Activated naive CD8-positive, alpha-beta T cell treated with anti-CD3 and anti-CD28 coated beads for 36 hours (primary cell): Measurements from ENCODE around the gene ARSI. TPM values are rescaled to one million over a fixed set of nuclear protein-coding genes. Genes with fewer than 3 reads are reported as not detected.

Experiments used
- DNase-seq: peaks from one replicate; pipeline ENCODE4 v3.0.0; 2021
- H3K27ac Mint-ChIP-seq: one replicate; pipeline ENCODE4 v1.8.0; 2022; ENCODE audit warnings: mild to moderate bottlenecking, moderate library complexity, mixed read lengths
- H3K27me3 Mint-ChIP-seq: one replicate; pipeline ENCODE4 v1.8.0; 2022; ENCODE audit warnings: mild to moderate bottlenecking, mixed read lengths
- H3K36me3 Mint-ChIP-seq: one replicate; pipeline ENCODE4 v1.8.0; 2021; ENCODE audit warnings: mild to moderate bottlenecking, mixed read lengths
- H3K4me1 Mint-ChIP-seq: one replicate; pipeline ENCODE4 v1.8.0; 2021; ENCODE audit warnings: mixed read lengths
- H3K4me3 Mint-ChIP-seq: one replicate; pipeline ENCODE4 v1.8.0; 2022; ENCODE audit warnings: mild to moderate bottlenecking, moderate library complexity, mixed read lengths
- H3K9me3 Mint-ChIP-seq: one replicate; pipeline ENCODE4 v1.8.0; 2022; ENCODE audit warnings: mixed read lengths
- total RNA-seq, 2 experiments: library from RNA; stranded (reverse); gene quantifications; one replicate each; pipeline ENCODE4 v1.2.3, GENCODE V29; 2021

The ARSI gene
- total RNA-seq = not detected

DNA sequence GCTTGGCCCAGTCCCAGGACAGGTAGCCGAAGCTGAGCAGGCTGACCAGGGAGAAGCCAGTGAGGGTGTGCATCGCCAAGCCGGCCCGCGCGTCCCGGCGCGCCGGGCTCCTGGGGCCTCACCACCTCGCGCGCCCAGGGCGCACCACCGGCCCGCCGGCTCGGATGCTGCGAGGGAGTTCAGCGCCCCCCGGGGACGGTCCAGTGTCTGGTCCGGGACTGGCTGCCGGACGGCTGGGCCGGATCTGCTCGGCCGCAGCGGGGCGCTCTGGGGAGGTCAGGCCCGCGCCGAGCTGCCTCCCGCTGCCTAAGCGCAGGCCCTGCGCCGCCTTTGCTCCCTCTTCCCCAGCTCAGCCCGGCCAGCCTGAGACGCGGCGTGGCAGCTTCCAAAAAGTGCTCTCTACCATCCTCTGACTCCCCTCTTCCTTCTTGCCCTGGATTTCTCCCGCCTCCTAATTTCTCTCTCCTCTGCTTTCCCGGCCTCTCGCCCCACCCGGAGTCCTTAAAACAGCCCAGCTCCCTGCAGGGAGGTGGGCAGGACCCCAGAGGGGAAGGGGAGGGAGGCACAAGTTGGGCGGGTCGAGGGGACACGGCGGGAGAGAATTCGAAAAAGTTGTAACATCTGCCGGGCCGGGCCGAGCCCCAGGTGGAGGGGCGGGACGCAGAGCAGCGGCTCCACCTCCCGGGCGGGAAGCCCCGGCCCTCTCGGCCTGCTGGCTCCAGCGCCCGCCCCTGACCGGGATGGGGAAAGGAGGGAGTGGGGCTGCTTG lies at the start of gene ARSI:
ARSI (minus strand) TSS at position 605 of the 769 bp plus-strand sequence; CDS start at position 73, 532 bp downstream.
- DNase-seq = peak; percentile 10
- Mint-ChIP-seq H3K9me3 (no peaks in the 10 kb centered on the region), H3K27me3 (peaks cover 41% of the 10 kb centered on the region), H3K4me3 (no peak within 1 kb of the TSS), H3K27ac (no peak within 1 kb of the TSS), H3K36me3 (no peaks in the 10 kb centered on the region), H3K4me1 (peaks cover 3% of the 10 kb centered on the region)

DNA sequence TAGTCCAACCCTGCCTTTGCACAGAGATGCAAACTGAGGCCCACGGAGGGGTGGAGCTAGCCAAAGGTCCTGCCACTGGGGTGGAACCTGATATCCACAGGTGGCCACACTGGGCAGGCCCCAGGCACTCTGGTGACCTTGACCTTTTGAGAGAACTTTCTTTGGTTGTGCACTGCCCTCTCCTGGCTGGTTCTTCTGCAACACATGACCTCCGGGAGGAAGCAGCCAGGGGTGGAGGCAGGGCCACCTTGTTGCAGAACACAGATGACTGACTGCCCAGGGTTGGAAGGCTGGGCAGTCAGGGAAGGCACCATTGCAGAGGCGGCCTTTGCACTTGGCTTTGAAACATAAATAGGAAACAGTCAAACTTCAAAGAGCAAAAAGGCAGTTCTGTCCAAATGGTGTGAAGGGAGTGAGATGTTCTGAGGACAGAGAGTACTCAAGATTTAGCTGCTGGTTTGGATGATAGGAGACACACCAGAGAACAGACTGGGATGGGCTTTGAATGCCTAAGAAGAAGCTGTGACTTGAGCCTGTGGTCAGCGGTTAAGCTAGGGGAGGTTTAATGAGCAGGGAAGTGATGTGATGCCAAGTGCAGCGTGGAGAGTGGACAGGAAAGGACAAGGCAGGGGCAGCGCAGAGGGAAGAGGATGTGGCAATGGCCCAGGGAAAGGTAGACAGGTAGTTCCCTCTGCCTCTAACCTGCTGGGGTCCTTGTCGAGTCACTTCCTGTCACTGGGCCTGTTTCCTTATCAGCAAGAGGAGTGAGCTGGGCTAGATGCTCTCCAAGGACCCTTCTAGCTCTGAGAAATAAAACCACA lies 48.0 kb upstream of the ARSI start:
- no peaks in the 10 kb centered on the region for H3K9me3 Mint-ChIP-seq
- peaks cover 3% of the 10 kb centered on the region for H3K27me3 Mint-ChIP-seq
- peak; percentile 55 for DNase-seq
- H3K4me3 Mint-ChIP-seq = no peak overlapping the region
- peak overlapping the region; percentile 70 for H3K27ac Mint-ChIP-seq
- H3K36me3 Mint-ChIP-seq = no peaks in the 10 kb centered on the region
- peaks cover 6% of the 10 kb centered on the region for H3K4me1 Mint-ChIP-seq

DNA sequence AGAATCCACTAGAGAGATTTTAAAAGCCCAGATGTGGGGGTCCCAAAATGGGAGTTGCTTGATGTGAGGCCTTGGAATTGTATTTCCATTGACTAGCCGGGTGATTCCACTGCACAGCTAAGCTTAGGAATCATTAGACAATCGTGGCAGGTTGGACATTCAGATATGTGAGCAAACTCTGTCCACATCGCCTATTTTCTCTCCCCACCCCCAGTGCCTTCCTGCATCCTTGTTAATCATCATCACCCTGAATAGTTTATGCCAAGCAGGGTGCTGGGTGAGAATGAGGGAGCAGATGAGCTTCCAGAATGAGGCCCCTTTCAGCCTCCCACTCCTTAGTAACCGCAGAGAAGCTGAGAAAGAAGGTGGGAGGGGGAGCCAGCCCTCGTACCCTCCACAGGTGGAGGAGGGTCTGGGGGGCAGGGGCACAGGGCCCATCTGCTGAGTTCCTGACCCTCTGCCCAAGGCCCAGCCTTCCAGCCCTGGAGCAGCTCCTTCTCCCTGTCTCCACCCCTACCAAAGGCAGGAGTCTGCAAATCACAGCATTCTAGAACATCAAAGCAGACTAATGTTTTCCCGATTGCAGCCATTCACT lies 47.1 kb upstream of the ARSI start:
- peaks cover 6% of the 10 kb centered on the region for H3K4me1 Mint-ChIP-seq
- DNase-seq = no peak
- no peak overlapping the region for H3K4me3 Mint-ChIP-seq
- no peak overlapping the region for H3K27ac Mint-ChIP-seq
- H3K27me3 Mint-ChIP-seq = no peaks in the 10 kb centered on the region
- H3K36me3 Mint-ChIP-seq = no peaks in the 10 kb centered on the region
- no peaks in the 10 kb centered on the region for H3K9me3 Mint-ChIP-seq

DNA sequence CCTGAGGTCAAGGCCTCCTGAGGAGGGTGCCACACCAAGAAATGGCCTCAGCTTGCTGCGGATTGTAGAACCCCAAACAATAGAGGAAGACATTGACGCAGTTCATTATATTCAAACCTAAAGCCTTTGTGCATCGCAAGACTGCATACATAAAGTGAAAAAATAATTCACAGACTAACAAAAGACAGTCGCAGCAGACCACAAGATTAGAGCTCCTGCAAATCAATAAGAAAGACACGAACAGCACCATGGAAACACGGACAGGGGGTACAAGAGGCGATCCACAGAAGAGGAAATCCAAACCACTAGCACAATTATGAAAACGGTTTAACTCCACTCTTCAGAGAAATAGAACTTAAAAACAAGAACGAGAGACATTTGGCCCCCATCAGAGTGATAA lies 44.7 kb upstream of the ARSI start:
- no peak for DNase-seq
- no peaks in the 10 kb centered on the region for H3K9me3 Mint-ChIP-seq
- peaks cover 1% of the 10 kb centered on the region for H3K27me3 Mint-ChIP-seq
- no peak overlapping the region for H3K27ac Mint-ChIP-seq
- H3K4me1 Mint-ChIP-seq = peaks cover 7% of the 10 kb centered on the region
- no peaks in the 10 kb centered on the region for H3K36me3 Mint-ChIP-seq
- H3K4me3 Mint-ChIP-seq = no peak overlapping the region

DNA sequence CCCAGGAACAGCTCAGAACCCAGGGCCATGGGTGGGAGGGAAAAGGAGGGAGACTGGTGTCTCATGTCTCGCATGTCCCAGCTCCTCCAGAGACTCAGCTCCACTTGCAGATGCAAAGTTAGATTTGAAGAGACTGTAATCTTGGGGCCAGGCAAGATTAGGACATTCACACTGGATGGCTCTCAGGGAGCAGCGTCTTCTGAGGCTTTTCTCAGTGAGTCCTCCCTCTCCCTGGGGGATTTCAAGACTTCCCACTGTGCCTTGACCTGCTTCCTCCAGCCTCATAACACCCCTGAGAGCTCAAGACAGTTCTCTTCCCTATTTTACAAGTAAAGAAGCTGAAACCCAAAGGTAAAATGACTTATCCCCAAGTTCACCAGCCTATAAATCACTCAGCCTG lies 44.3 kb upstream of the ARSI start:
- DNase-seq = no peak
- no peaks in the 10 kb centered on the region for H3K36me3 Mint-ChIP-seq
- no peak overlapping the region for H3K4me3 Mint-ChIP-seq
- H3K27me3 Mint-ChIP-seq = peaks cover 4% of the 10 kb centered on the region
- H3K27ac Mint-ChIP-seq = no peak overlapping the region
- H3K4me1 Mint-ChIP-seq = peaks cover 9% of the 10 kb centered on the region
- H3K9me3 Mint-ChIP-seq = no peaks in the 10 kb centered on the region

DNA sequence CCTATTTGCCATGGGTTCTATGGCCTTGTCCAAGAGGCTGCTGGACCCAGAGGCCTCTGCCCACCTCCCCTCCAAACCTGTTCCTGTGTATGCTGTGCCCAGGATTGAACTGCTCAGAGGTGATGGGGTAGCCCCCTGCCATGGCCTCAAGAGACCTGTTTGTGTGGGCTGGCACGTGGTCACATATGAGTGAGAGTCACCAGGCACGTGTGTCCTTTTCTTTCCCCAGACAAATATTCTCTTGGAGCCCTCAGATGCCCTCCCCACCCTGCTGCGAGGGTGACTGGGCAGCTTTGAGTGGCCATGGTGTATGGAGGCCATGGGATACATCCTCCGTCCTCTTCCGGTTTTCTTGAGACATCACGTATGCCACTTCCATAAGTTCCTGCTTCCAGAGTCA lies 43.9 kb upstream of the ARSI start:
- Mint-ChIP-seq H3K36me3 (no peaks in the 10 kb centered on the region), H3K4me1 (peaks cover 9% of the 10 kb centered on the region), H3K27me3 (peaks cover 4% of the 10 kb centered on the region), H3K4me3 (no peak overlapping the region), H3K27ac (no peak overlapping the region), H3K9me3 (no peaks in the 10 kb centered on the region)
- DNase-seq = no peak

DNA sequence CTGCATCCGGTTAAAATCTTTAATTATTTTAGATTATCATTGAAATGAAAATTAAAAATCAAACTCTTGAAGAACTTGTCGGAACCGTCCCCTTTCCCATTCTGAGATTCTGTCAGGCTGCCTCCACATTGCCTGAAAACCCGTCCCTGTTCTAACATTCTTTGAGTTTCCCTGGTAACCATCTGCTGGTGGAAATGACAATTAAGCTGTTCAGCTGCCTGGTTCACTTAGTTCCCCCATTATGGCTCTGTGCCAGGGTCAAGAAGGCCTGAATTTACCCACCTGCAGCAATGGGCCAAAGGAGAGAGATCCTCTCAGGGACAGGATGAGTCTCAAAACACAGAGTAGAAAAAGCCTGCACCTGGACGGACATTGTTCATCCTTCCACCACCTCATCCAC lies 43.0 kb upstream of the ARSI start:
- no peak overlapping the region for H3K27ac Mint-ChIP-seq
- no peak overlapping the region for H3K4me3 Mint-ChIP-seq
- peaks cover 10% of the 10 kb centered on the region for H3K4me1 Mint-ChIP-seq
- H3K9me3 Mint-ChIP-seq = no peaks in the 10 kb centered on the region
- peaks cover 4% of the 10 kb centered on the region for H3K27me3 Mint-ChIP-seq
- no peak for DNase-seq
- no peaks in the 10 kb centered on the region for H3K36me3 Mint-ChIP-seq

DNA sequence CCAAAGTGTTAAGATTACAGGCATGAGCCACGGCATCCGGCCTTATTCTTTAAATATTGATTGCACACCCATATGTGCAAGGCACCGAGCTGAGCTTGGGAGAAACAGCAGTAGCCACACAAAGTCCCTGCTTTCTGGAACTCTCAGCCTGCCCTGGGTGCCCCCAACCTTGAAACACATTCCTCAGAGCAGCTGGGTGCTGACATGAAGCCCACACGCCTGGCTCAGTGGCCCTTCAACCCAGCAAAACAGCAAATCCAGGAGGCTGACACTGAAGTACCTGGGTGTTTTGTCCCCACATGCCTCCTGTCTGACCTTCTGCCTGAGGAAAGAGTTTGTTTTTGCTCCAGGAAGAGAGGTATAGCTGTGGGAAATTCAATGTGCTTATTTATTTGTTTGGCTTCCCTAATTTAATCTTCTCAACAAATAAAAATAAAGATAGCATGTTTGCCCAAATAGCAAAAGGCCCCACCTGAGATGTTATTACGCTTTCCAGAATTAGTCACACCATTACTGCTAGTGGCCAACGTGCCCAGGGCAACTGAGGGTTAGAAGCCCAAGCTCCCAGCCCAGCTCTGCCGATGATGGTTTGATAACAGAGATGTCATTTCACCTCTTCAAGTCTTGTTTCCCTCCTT lies 41.4 kb upstream of the ARSI start:
- Mint-ChIP-seq H3K4me3 (no peak overlapping the region), H3K36me3 (no peaks in the 10 kb centered on the region), H3K9me3 (no peaks in the 10 kb centered on the region), H3K27ac (no peak overlapping the region), H3K4me1 (peaks cover 13% of the 10 kb centered on the region), H3K27me3 (peaks cover 4% of the 10 kb centered on the region)
- no peak for DNase-seq

DNA sequence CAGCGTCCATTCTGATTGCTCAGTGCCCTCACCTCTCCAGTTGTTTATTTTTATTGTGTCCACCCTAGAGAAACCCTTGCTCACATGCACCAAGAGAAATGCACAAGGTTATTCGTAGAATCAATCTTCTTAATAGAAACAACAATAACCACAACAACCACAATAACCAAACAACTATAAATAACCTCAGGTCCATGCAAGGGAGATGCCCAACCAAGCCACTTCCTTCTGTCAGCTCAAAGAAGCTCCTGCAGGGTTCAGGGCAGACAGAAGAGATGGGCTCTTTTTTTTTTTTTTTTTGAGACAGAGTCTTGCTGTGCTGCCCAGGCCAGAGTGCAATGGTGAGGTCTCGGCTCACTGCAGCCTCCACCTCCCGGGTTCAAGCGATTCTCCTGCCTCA lies 39.9 kb upstream of the ARSI start:
- DNase-seq = no peak
- Mint-ChIP-seq H3K27me3 (peaks cover 4% of the 10 kb centered on the region), H3K27ac (no peak overlapping the region), H3K36me3 (no peaks in the 10 kb centered on the region), H3K9me3 (no peaks in the 10 kb centered on the region), H3K4me1 (peaks cover 13% of the 10 kb centered on the region), H3K4me3 (no peak overlapping the region)

DNA sequence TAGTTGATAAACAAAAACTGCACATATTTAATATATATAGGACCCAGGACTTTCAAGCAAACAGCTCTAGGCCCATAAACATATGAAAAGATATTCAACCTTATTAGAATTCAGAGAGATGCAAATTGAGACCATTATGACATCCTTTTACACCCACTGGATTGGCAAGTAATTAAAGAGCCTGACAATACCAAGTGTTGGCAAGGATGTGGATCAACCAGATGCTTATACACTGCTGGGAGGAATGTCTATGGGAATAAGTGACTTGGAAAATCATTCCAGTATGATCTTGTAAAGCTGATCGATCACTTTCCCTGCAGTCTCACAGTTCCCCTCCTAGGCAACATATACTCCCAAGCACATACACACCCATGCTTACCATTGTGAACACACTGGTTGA lies 39.3 kb upstream of the ARSI start:
- Mint-ChIP-seq H3K27me3 (peaks cover 4% of the 10 kb centered on the region), H3K36me3 (no peaks in the 10 kb centered on the region), H3K9me3 (no peaks in the 10 kb centered on the region), H3K27ac (no peak overlapping the region), H3K4me1 (peaks cover 13% of the 10 kb centered on the region), H3K4me3 (no peak overlapping the region)
- no peak for DNase-seq

DNA sequence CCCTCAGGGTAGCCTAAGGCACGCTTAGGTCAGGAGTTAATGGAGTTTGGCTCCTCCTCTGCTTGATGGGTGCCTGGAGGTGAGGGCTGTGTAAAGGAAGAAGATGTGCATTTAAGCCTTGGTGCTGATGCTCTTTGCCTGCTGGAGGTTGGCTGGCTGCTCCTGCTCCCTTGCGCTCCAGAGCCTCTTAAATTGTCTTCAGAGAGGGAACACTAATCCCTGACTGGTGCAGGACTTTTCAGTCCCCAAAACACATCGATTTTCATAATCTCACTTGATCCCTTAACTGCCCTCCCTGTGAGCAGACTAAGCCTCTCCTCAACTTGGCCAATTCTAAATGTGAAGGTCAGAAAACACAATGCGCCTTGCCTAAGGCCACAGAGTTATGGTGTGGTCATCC lies 38.6 kb upstream of the ARSI start:
- H3K27ac Mint-ChIP-seq = no peak overlapping the region
- no peaks in the 10 kb centered on the region for H3K36me3 Mint-ChIP-seq
- no peak for DNase-seq
- no peak overlapping the region for H3K4me3 Mint-ChIP-seq
- H3K9me3 Mint-ChIP-seq = no peaks in the 10 kb centered on the region
- peaks cover 13% of the 10 kb centered on the region for H3K4me1 Mint-ChIP-seq
- H3K27me3 Mint-ChIP-seq = peaks cover 4% of the 10 kb centered on the region

DNA sequence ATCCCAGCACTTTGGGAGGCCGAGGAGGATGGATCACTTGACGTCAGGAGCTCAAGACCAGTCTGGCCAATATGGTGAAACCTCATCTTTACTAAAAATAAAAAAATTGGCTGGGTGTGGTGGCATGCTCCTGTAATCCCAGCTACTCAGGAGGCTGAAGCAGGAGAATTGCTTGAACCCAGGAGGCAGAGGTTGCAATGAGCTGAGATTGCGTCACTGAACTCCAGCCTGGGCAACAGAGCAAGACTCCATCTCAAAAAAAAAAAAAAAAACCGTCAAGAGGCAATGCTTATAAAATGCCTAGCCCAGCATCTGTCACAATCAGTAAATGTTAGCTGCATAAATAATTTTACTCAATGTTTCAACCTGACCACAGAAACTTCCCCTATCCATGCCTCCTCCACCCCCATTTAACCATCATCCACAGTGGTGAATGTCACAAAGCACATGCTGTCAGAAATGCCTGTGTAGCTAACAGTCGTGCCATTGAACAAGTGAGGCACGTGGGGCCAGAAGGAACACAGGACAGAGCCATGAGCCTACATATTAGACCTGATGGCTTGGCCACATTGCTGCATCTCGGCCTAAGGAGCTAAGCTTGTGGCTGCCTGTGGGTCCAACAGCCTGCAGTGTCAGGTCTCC lies 38.0 kb upstream of the ARSI start:
- peaks cover 4% of the 10 kb centered on the region for H3K27me3 Mint-ChIP-seq
- no peaks in the 10 kb centered on the region for H3K36me3 Mint-ChIP-seq
- H3K9me3 Mint-ChIP-seq = no peaks in the 10 kb centered on the region
- peaks cover 13% of the 10 kb centered on the region for H3K4me1 Mint-ChIP-seq
- no peak overlapping the region for H3K27ac Mint-ChIP-seq
- peak; percentile 18 for DNase-seq
- H3K4me3 Mint-ChIP-seq = no peak overlapping the region

DNA sequence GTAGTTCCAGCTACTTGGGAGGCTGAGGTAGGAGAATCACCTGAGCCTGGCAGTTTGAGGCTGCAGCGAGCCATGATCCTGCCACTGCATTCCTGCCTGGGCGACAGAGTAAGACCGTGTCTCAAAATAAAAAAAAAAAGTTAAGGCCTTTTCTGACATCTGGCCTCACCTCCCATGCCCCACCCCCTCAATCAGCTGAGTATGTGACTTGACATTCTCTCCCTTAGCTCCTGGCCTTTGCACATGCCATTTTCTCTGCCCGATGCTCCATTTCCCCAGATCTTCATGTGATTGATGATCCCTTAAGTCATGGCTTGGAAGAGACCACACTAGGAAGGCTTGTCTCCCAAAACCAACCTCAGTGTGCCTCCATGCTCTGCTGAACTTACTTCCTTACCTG lies 37.1 kb upstream of the ARSI start:
- no peak for DNase-seq
- peaks cover 4% of the 10 kb centered on the region for H3K27me3 Mint-ChIP-seq
- no peak overlapping the region for H3K27ac Mint-ChIP-seq
- no peaks in the 10 kb centered on the region for H3K36me3 Mint-ChIP-seq
- no peak overlapping the region for H3K4me3 Mint-ChIP-seq
- no peaks in the 10 kb centered on the region for H3K9me3 Mint-ChIP-seq
- H3K4me1 Mint-ChIP-seq = peaks cover 13% of the 10 kb centered on the region

DNA sequence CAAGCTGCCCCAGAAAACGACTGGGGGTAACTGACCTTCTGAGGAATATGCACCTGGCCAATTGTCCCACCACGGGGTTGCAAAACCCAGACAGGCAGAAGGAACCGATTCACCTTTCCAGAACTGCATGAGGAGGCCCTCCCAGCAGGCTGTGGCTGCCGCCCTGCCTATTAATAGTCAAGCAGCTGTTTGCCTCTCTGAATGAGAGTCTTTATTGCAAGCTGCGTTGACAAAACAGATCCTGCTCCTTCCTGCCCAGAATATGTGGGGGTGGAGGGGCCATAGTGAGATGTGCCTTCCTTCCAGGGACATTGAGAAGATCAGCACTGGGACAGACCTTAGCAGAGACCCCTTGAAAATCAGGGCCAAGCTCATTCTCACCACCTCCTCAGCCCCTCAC lies 36.5 kb upstream of the ARSI start:
- H3K27me3 Mint-ChIP-seq = peaks cover 4% of the 10 kb centered on the region
- H3K4me3 Mint-ChIP-seq = no peak overlapping the region
- no peaks in the 10 kb centered on the region for H3K9me3 Mint-ChIP-seq
- H3K4me1 Mint-ChIP-seq = peaks cover 13% of the 10 kb centered on the region
- no peak for DNase-seq
- no peak overlapping the region for H3K27ac Mint-ChIP-seq
- H3K36me3 Mint-ChIP-seq = no peaks in the 10 kb centered on the region

DNA sequence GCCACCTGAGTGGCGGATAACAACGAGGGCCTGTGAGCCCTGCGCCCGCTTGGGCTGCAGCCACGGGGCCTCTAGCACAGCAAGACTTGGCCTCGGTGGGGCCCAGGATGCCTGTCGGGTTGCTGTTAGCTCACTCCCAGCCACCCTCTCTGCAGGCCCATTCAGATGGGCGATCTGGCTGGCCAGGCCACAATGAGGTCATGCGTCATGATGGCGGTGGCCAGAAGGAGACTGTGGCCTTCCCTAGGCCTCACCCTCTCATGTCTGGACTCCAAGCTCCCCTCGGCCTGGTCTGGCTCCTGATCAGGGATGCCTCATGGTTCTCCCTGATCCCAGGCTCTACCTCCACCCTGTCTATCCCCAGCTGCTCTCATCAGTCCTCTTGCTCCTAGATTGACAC lies 35.8 kb upstream of the ARSI start:
- H3K27me3 Mint-ChIP-seq = peaks cover 4% of the 10 kb centered on the region
- H3K9me3 Mint-ChIP-seq = no peaks in the 10 kb centered on the region
- DNase-seq = no peak
- no peak overlapping the region for H3K27ac Mint-ChIP-seq
- H3K36me3 Mint-ChIP-seq = no peaks in the 10 kb centered on the region
- H3K4me1 Mint-ChIP-seq = peaks cover 13% of the 10 kb centered on the region
- H3K4me3 Mint-ChIP-seq = no peak overlapping the region
